NCI-H128 (cell line): ENCODE data around the gene ALOX5.
"Not testable (repeated sequence)": the region's sequence is repeated elsewhere in the genome, so short reads cannot be mapped to it uniquely, and the experiment has no call there.

ENCODE experiments used
- DNase-seq: peaks from one replicate; lab custom pipeline; 2025; ENCODE audit not compliant: unreplicated experiment; lab: John Stamatoyannopoulos, UW

ALOX5 gene

GRCh38 chr10:45374350-45375052, 485 bp downstream of the ALOX5 start:
- DNase-seq = no peak

- no peak for DNase-seq
Measured at GRCh38 chr10:45375101-45375500, 1.1 kb downstream of the ALOX5 start.

GRCh38 chr10:45375716-45376231, 1.8 kb downstream of the ALOX5 start:
- DNase-seq = no peak

- no peak for DNase-seq
Measured at GRCh38 chr10:45376371-45376801, 2.4 kb downstream of the ALOX5 start.

- no peak for DNase-seq
Measured at GRCh38 chr10:45377321-45377720, 3.3 kb downstream of the ALOX5 start.

- DNase-seq = no peak
Measured at GRCh38 chr10:45377858-45378257, 3.8 kb downstream of the ALOX5 start.

GRCh38 chr10:45378914-45379726, 5.1 kb downstream of the ALOX5 start:
- no peak for DNase-seq

- no peak for DNase-seq
Measured at GRCh38 chr10:45379891-45380540, 6.0 kb downstream of the ALOX5 start.

GRCh38 chr10:45380903-45381620, 7.0 kb downstream of the ALOX5 start:
- DNase-seq = no peak

- DNase-seq = no peak
Measured at GRCh38 chr10:45382591-45382990, 8.6 kb downstream of the ALOX5 start.

GRCh38 chr10:45383682-45384330, 9.8 kb downstream of the ALOX5 start:
- no peak for DNase-seq

- no peak for DNase-seq
Measured at GRCh38 chr10:45386657-45387056, 12.6 kb downstream of the ALOX5 start.

- no peak for DNase-seq
Measured at GRCh38 chr10:45387096-45387893, 13.3 kb downstream of the ALOX5 start.

- not testable (repeated sequence) for DNase-seq
Measured at GRCh38 chr10:45389671-45390070, 15.7 kb downstream of the ALOX5 start.

- not testable (repeated sequence) for DNase-seq
Measured at GRCh38 chr10:45391636-45392035, 17.6 kb downstream of the ALOX5 start.

GRCh38 chr10:45395554-45395953, 21.5 kb downstream of the ALOX5 start:
- no peak for DNase-seq

- no peak for DNase-seq
Measured at GRCh38 chr10:45398595-45398994, 24.6 kb downstream of the ALOX5 start.

- no peak for DNase-seq
Measured at GRCh38 chr10:45399113-45399512, 25.1 kb downstream of the ALOX5 start.

- no peak for DNase-seq
Measured at GRCh38 chr10:45403151-45403550, 29.1 kb downstream of the ALOX5 start.
